Measurements from ENCODE around the gene CPNE6. TPM values are rescaled to one million over a fixed set of nuclear protein-coding genes. Genes with fewer than 3 reads are reported as not detected.
A peak's percentile ranks its signal among the peaks of the same experiment; 100 is the strongest.
"Not testable (repeated sequence)": the region's sequence is repeated elsewhere in the genome, so short reads cannot be mapped to it uniquely, and the experiment has no call there.

CPNE6 gene
- total RNA-seq, result 0.09 TPM in 1 of 2 replicates, not detected in the other

- no peak for ATAC-seq (ENCODE audit: low read depth)
- Mint-ChIP-seq H3K9me3 (no peaks in the 10 kb centered on the region), H3K36me3 (ENCODE audit: low read depth) (no peaks in the 10 kb centered on the region), H3K27me3 (no peaks in the 10 kb centered on the region), H3K4me1 (peaks cover 15% of the 10 kb centered on the region), H3K4me3 (no peak within 1 kb of the TSS), H3K27ac (no peak within 1 kb of the TSS)
- ChIA-PET CTCF (no interaction called here), POLR2A (no interaction called here)
- no peak for TF ChIP-seq CTCF (IDR thresholded peaks at IDR 0.05)
- intact Hi-C loops (cut with micrococcal nuclease), result no loop called here
- DNase-seq, result no peak
Measured at GRCh38 chr14:24071144-24071697, at the start of gene CPNE6. Gene CPNE6, plus strand, starts transcription at chr14:24071562. Its CDS starts 1,375 bp downstream, at chr14:24072937.

GRCh38 chr14:24024939-24025418, 46.4 kb upstream of the CPNE6 start:
- ATAC-seq (ENCODE audit: low read depth); CTCF ChIA-PET; H3K4me1 Mint-ChIP-seq; intact Hi-C loops (cut with micrococcal nuclease); H3K36me3 Mint-ChIP-seq (ENCODE audit: low read depth); DNase-seq; POLR2A ChIA-PET; H3K27ac Mint-ChIP-seq; H3K4me3 Mint-ChIP-seq; H3K9me3 Mint-ChIP-seq; H3K27me3 Mint-ChIP-seq: not testable (repeated sequence)

GRCh38 chr14:24029687-24030086, 41.7 kb upstream of the CPNE6 start:
- CTCF ChIA-PET; H3K4me3 Mint-ChIP-seq; H3K27me3 Mint-ChIP-seq; POLR2A ChIA-PET; DNase-seq; intact Hi-C loops (cut with micrococcal nuclease); H3K4me1 Mint-ChIP-seq; H3K36me3 Mint-ChIP-seq (ENCODE audit: low read depth); H3K9me3 Mint-ChIP-seq; H3K27ac Mint-ChIP-seq; ATAC-seq (ENCODE audit: low read depth): not testable (repeated sequence)

- H3K27me3 Mint-ChIP-seq, POLR2A ChIA-PET: not testable (repeated sequence)
Measured at GRCh38 chr14:24031331-24031730, 40.0 kb upstream of the CPNE6 start.

GRCh38 chr14:24032727-24033418, 38.5 kb upstream of the CPNE6 start:
- intact Hi-C loops (cut with micrococcal nuclease), result no loop called here

More at GRCh38 chr14:24031331-24031730, 40.0 kb upstream of the CPNE6 start:
- DNase-seq; intact Hi-C loops (cut with micrococcal nuclease); H3K27ac Mint-ChIP-seq; H3K36me3 Mint-ChIP-seq (ENCODE audit: low read depth); H3K4me3 Mint-ChIP-seq; H3K9me3 Mint-ChIP-seq; ATAC-seq (ENCODE audit: low read depth); CTCF ChIA-PET; H3K4me1 Mint-ChIP-seq: not testable (repeated sequence)

GRCh38 chr14:24035769-24036168, 35.6 kb upstream of the CPNE6 start:
- POLR2A ChIA-PET; H3K27ac Mint-ChIP-seq; DNase-seq; ATAC-seq (ENCODE audit: low read depth); H3K9me3 Mint-ChIP-seq; H3K4me1 Mint-ChIP-seq; H3K36me3 Mint-ChIP-seq (ENCODE audit: low read depth); H3K27me3 Mint-ChIP-seq: not testable (repeated sequence)
- H3K4me3 Mint-ChIP-seq, result peak overlapping the region; percentile 89
- CTCF ChIA-PET, result interaction anchor here (0.6 to 0.9 kb wide), 4 partner anchors 11 to 404 kb away, joined by 3 to 4 read pairs (median 3); no protein-coding TSS in a partner anchor
- intact Hi-C loops (cut with micrococcal nuclease), result loop anchor here (1.0 to 5.0 kb wide), 6 partner anchors 15 to 403 kb away; partner anchors contain the start of genes DHRS4L2 and PCK2

More at GRCh38 chr14:24032727-24033418, 38.5 kb upstream of the CPNE6 start:
- peaks cover 2% of the 10 kb centered on the region for H3K27me3 Mint-ChIP-seq
- ChIA-PET CTCF (no interaction called here), POLR2A (interaction anchor here (0.9 kb wide), 1 partner anchor 81 kb away, joined by 3 read pairs; the partner anchor contains the start of gene DCAF11)
- no peak overlapping the region for H3K4me3 Mint-ChIP-seq
- H3K9me3 Mint-ChIP-seq, result peaks cover 7% of the 10 kb centered on the region
- no peak for DNase-seq
- H3K27ac Mint-ChIP-seq, result no peak overlapping the region
- H3K4me1 Mint-ChIP-seq, result peaks cover 7% of the 10 kb centered on the region
- H3K36me3 Mint-ChIP-seq (ENCODE audit: low read depth), result no peaks in the 10 kb centered on the region
- no peak for TF ChIP-seq CTCF (IDR thresholded peaks at IDR 0.05)
- ATAC-seq (ENCODE audit: low read depth), result no peak
